ENCODE results near the gene SRPK1.
A peak's percentile ranks its signal among the peaks of the same experiment; 100 is the strongest.
"Not testable (repeated sequence)": the region's sequence is repeated elsewhere in the genome, so short reads cannot be mapped to it uniquely, and the experiment has no call there.

The SRPK1 gene

GRCh38 chr6:35919085-35919826 lies 1.6 kb downstream of the SRPK1 start:
- peak; percentile 45 for ATAC-seq
- no peak for TF ChIP-seq TSHZ2 (CRISPR knock-in tag; IDR thresholded peaks at IDR 0.05)
- TF ChIP-seq GLIS3 (CRISPR knock-in tag; IDR thresholded peaks at IDR 0.05) = no peak
- TF ChIP-seq ISL1 (CRISPR knock-in tag; IDR thresholded peaks at IDR 0.05) = no peak
- no peak for TF ChIP-seq ARNTL (CRISPR knock-in tag; IDR thresholded peaks at IDR 0.05; ENCODE audit: borderline replicate concordance, low read depth)
- TF ChIP-seq RARB (CRISPR knock-in tag; IDR thresholded peaks at IDR 0.05) = no peak
- TF ChIP-seq ZNF70 (CRISPR knock-in tag; IDR thresholded peaks at IDR 0.05) = no peak
- TF ChIP-seq CSRNP3 (CRISPR knock-in tag; IDR thresholded peaks at IDR 0.05) = no peak
- no peak for TF ChIP-seq BACH2 (CRISPR knock-in tag; IDR thresholded peaks at IDR 0.05; ENCODE audit: borderline replicate concordance)
- no peak for TF ChIP-seq OSR1 (CRISPR knock-in tag; IDR thresholded peaks at IDR 0.05)
- no peak for TF ChIP-seq ZFP3 (CRISPR knock-in tag; IDR thresholded peaks at IDR 0.05)
- TF ChIP-seq TCF4 (CRISPR knock-in tag; IDR thresholded peaks at IDR 0.05; ENCODE audit: borderline replicate concordance) = no peak
- TF ChIP-seq POU6F1 (CRISPR knock-in tag; IDR thresholded peaks at IDR 0.05; ENCODE audit: borderline replicate concordance, low read depth) = no peak
- TF ChIP-seq PPARA (CRISPR knock-in tag; IDR thresholded peaks at IDR 0.05; ENCODE audit: borderline replicate concordance) = no peak
- TF ChIP-seq SNAI2 (CRISPR knock-in tag; IDR thresholded peaks at IDR 0.05) = no peak
- TF ChIP-seq ZNF8 (CRISPR knock-in tag; IDR thresholded peaks at IDR 0.05) = no peak
- TF ChIP-seq ZC3H10 (CRISPR knock-in tag; IDR thresholded peaks at IDR 0.05) = no peak
- TF ChIP-seq ZNF565 (CRISPR knock-in tag; conservative IDR thresholded peaks at IDR 0.05; ENCODE audit: low read depth) = no peak
- no peak for TF ChIP-seq TOX (CRISPR knock-in tag; IDR thresholded peaks at IDR 0.05; ENCODE audit: borderline replicate concordance)
- TF ChIP-seq ZFP30 (CRISPR knock-in tag; IDR thresholded peaks at IDR 0.05) = no peak
- TF ChIP-seq CSDC2 (CRISPR knock-in tag; IDR thresholded peaks at IDR 0.05) = no peak

GRCh38 chr6:35916893-35917292 lies 4.0 kb downstream of the SRPK1 start:
- ATAC-seq = not testable (repeated sequence)

- no peak for ATAC-seq
- TF ChIP-seq BACH2 (CRISPR knock-in tag; IDR thresholded peaks at IDR 0.05; ENCODE audit: borderline replicate concordance) (no peak), CSDC2 (CRISPR knock-in tag; IDR thresholded peaks at IDR 0.05) (no peak), PPARA (CRISPR knock-in tag; IDR thresholded peaks at IDR 0.05; ENCODE audit: borderline replicate concordance) (no peak)
Measured at GRCh38 chr6:35916056-35916455, 4.8 kb downstream of the SRPK1 start.

GRCh38 chr6:35914536-35914935 lies 6.4 kb downstream of the SRPK1 start:
- ATAC-seq = no peak
- TF ChIP-seq CSDC2 (CRISPR knock-in tag; IDR thresholded peaks at IDR 0.05) (no peak), TOX (CRISPR knock-in tag; IDR thresholded peaks at IDR 0.05; ENCODE audit: borderline replicate concordance) (no peak), ESRRG (CRISPR knock-in tag; IDR thresholded peaks at IDR 0.05) (no peak), ARNTL (CRISPR knock-in tag; IDR thresholded peaks at IDR 0.05; ENCODE audit: borderline replicate concordance, low read depth) (no peak), PATZ1 (CRISPR knock-in tag; IDR thresholded peaks at IDR 0.05; ENCODE audit: borderline replicate concordance) (no peak), TSHZ2 (CRISPR knock-in tag; IDR thresholded peaks at IDR 0.05) (no peak), CREB5 (CRISPR knock-in tag; IDR thresholded peaks at IDR 0.05; ENCODE audit: low read depth) (no peak), ZFP30 (CRISPR knock-in tag; IDR thresholded peaks at IDR 0.05) (no peak), OSR1 (CRISPR knock-in tag; IDR thresholded peaks at IDR 0.05) (no peak), ZC3H10 (CRISPR knock-in tag; IDR thresholded peaks at IDR 0.05) (no peak)
